Measurements from ENCODE around the gene METTL17.
"Not testable (repeated sequence)": the region's sequence is repeated elsewhere in the genome, so short reads cannot be mapped to it uniquely, and the experiment has no call there.

The METTL17 gene

GRCh38 chr14:20997115-20997514 lies 7.3 kb downstream of the METTL17 start:
- Histone ChIP-seq H3K36me3 (ENCODE audit: control insufficient read depth, insufficient read depth, low read length) (peaks cover 50% of the 10 kb centered on the region), H3K4me3 (ENCODE audit: low read depth, low read length) (no peak overlapping the region), H3K9me3 (ENCODE audit: control insufficient read depth, insufficient read depth, low read length) (no peaks in the 10 kb centered on the region), H3K9ac (ENCODE audit: low read depth, low read length) (no peak overlapping the region), H3K27me3 (ENCODE audit: control insufficient read depth, insufficient read depth, low read length) (no peaks in the 10 kb centered on the region), H3K27ac (ENCODE audit: low read depth, low read length) (no peak overlapping the region), H3K4me1 (ENCODE audit: control insufficient read depth, insufficient read depth, low read length) (peaks cover 8% of the 10 kb centered on the region)

GRCh38 chr14:20997564-20997963 lies 7.8 kb downstream of the METTL17 start:
- Histone ChIP-seq H3K9me3 (ENCODE audit: control insufficient read depth, insufficient read depth, low read length) (no peaks in the 10 kb centered on the region), H3K4me1 (ENCODE audit: control insufficient read depth, insufficient read depth, low read length) (peaks cover 8% of the 10 kb centered on the region), H3K27ac (ENCODE audit: low read depth, low read length) (no peak overlapping the region), H3K36me3 (ENCODE audit: control insufficient read depth, insufficient read depth, low read length) (peaks cover 45% of the 10 kb centered on the region), H3K27me3 (ENCODE audit: control insufficient read depth, insufficient read depth, low read length) (no peaks in the 10 kb centered on the region), H3K9ac (ENCODE audit: low read depth, low read length) (no peak overlapping the region), H3K4me3 (ENCODE audit: low read depth, low read length) (no peak overlapping the region)

GRCh38 chr14:20998139-20998538 lies 8.4 kb downstream of the METTL17 start:
- H3K4me1 ChIP-seq (ENCODE audit: control insufficient read depth, insufficient read depth, low read length) = peaks cover 8% of the 10 kb centered on the region
- no peak overlapping the region for H3K9ac ChIP-seq (ENCODE audit: low read depth, low read length)
- H3K9me3 ChIP-seq (ENCODE audit: control insufficient read depth, insufficient read depth, low read length) = no peaks in the 10 kb centered on the region
- H3K36me3 ChIP-seq (ENCODE audit: control insufficient read depth, insufficient read depth, low read length) = peaks cover 40% of the 10 kb centered on the region
- H3K4me3 ChIP-seq (ENCODE audit: low read depth, low read length) = no peak overlapping the region
- H3K27me3 ChIP-seq (ENCODE audit: control insufficient read depth, insufficient read depth, low read length) = no peaks in the 10 kb centered on the region
- peak overlapping the region; percentile 43 for H3K27ac ChIP-seq (ENCODE audit: low read depth, low read length)

GRCh38 chr14:20998674-20999366 lies 9.0 kb downstream of the METTL17 start, which contains the start of gene SLC39A2:
Gene SLC39A2, plus strand, starts transcription at chr14:20999293. Its CDS starts 154 bp downstream, at chr14:20999447.
- H3K36me3 ChIP-seq (ENCODE audit: control insufficient read depth, insufficient read depth, low read length) = peaks cover 35% of the 10 kb centered on the region
- no peaks in the 10 kb centered on the region for H3K27me3 ChIP-seq (ENCODE audit: control insufficient read depth, insufficient read depth, low read length)
- H3K4me1 ChIP-seq (ENCODE audit: control insufficient read depth, insufficient read depth, low read length) = peaks cover 8% of the 10 kb centered on the region
- H3K9ac ChIP-seq (ENCODE audit: low read depth, low read length) = no peak within 1 kb of the TSS
- H3K4me3 ChIP-seq (ENCODE audit: low read depth, low read length) = no peak within 1 kb of the TSS
- H3K9me3 ChIP-seq (ENCODE audit: control insufficient read depth, insufficient read depth, low read length) = no peaks in the 10 kb centered on the region
- H3K27ac ChIP-seq (ENCODE audit: low read depth, low read length) = peak within 1 kb of the TSS; percentile 43

- Histone ChIP-seq H3K4me1 (ENCODE audit: control insufficient read depth, insufficient read depth, low read length) (peaks cover 8% of the 10 kb centered on the region), H3K27ac (ENCODE audit: low read depth, low read length) (no peak overlapping the region), H3K36me3 (ENCODE audit: control insufficient read depth, insufficient read depth, low read length) (peaks cover 27% of the 10 kb centered on the region), H3K9ac (ENCODE audit: low read depth, low read length) (no peak overlapping the region), H3K4me3 (ENCODE audit: low read depth, low read length) (no peak overlapping the region), H3K27me3 (ENCODE audit: control insufficient read depth, insufficient read depth, low read length) (no peaks in the 10 kb centered on the region), H3K9me3 (ENCODE audit: control insufficient read depth, insufficient read depth, low read length) (no peaks in the 10 kb centered on the region)
Measured at GRCh38 chr14:20999591-20999990, 9.8 kb downstream of the METTL17 start.

GRCh38 chr14:21001218-21001617 lies 11.4 kb downstream of the METTL17 start:
- no peak overlapping the region for H3K4me3 ChIP-seq (ENCODE audit: low read depth, low read length)
- H3K27ac ChIP-seq (ENCODE audit: low read depth, low read length) = no peak overlapping the region
- peaks cover 11% of the 10 kb centered on the region for H3K36me3 ChIP-seq (ENCODE audit: control insufficient read depth, insufficient read depth, low read length)

GRCh38 chr14:21003788-21004346 lies 14.1 kb downstream of the METTL17 start:
- no peak overlapping the region for H3K27ac ChIP-seq (ENCODE audit: low read depth, low read length)
- H3K36me3 ChIP-seq (ENCODE audit: control insufficient read depth, insufficient read depth, low read length) = no peaks in the 10 kb centered on the region
- H3K27me3 ChIP-seq (ENCODE audit: control insufficient read depth, insufficient read depth, low read length) = no peaks in the 10 kb centered on the region
- no peak overlapping the region for H3K9ac ChIP-seq (ENCODE audit: low read depth, low read length)
- no peak overlapping the region for H3K4me3 ChIP-seq (ENCODE audit: low read depth, low read length)
- no peaks in the 10 kb centered on the region for H3K9me3 ChIP-seq (ENCODE audit: control insufficient read depth, insufficient read depth, low read length)
- H3K4me1 ChIP-seq (ENCODE audit: control insufficient read depth, insufficient read depth, low read length) = peaks cover 4% of the 10 kb centered on the region; the same call in 1 of the 2 replicates

More at GRCh38 chr14:21001218-21001617, 11.4 kb downstream of the METTL17 start:
- no peaks in the 10 kb centered on the region for H3K27me3 ChIP-seq (ENCODE audit: control insufficient read depth, insufficient read depth, low read length)
- H3K4me1 ChIP-seq (ENCODE audit: control insufficient read depth, insufficient read depth, low read length) = peaks cover 8% of the 10 kb centered on the region
- H3K9me3 ChIP-seq (ENCODE audit: control insufficient read depth, insufficient read depth, low read length) = no peaks in the 10 kb centered on the region
- no peak overlapping the region for H3K9ac ChIP-seq (ENCODE audit: low read depth, low read length)

- not testable (repeated sequence) for H3K9me3 ChIP-seq (ENCODE audit: control insufficient read depth, insufficient read depth, low read length); H3K36me3 ChIP-seq (ENCODE audit: control insufficient read depth, insufficient read depth, low read length); H3K4me3 ChIP-seq (ENCODE audit: low read depth, low read length); H3K27ac ChIP-seq (ENCODE audit: low read depth, low read length); H3K4me1 ChIP-seq (ENCODE audit: control insufficient read depth, insufficient read depth, low read length); H3K27me3 ChIP-seq (ENCODE audit: control insufficient read depth, insufficient read depth, low read length); H3K9ac ChIP-seq (ENCODE audit: low read depth, low read length)
Measured at GRCh38 chr14:21009721-21010120, 19.9 kb downstream of the METTL17 start.

- Histone ChIP-seq H3K4me1 (ENCODE audit: control insufficient read depth, insufficient read depth, low read length) (peaks cover 10% of the 10 kb centered on the region), H3K36me3 (ENCODE audit: control insufficient read depth, insufficient read depth, low read length) (no peaks in the 10 kb centered on the region), H3K4me3 (ENCODE audit: low read depth, low read length) (no peak overlapping the region), H3K9ac (ENCODE audit: low read depth, low read length) (no peak overlapping the region), H3K27ac (ENCODE audit: low read depth, low read length) (no peak overlapping the region), H3K9me3 (ENCODE audit: control insufficient read depth, insufficient read depth, low read length) (no peaks in the 10 kb centered on the region), H3K27me3 (ENCODE audit: control insufficient read depth, insufficient read depth, low read length) (no peaks in the 10 kb centered on the region)
Measured at GRCh38 chr14:21011136-21011535, 21.4 kb downstream of the METTL17 start.

- Histone ChIP-seq H3K9me3 (ENCODE audit: control insufficient read depth, insufficient read depth, low read length) (no peaks in the 10 kb centered on the region), H3K36me3 (ENCODE audit: control insufficient read depth, insufficient read depth, low read length) (0 out of 2 replicates have a peak, but pooled peaks cover 4% of the 10 kb centered on the region), H3K4me3 (ENCODE audit: low read depth, low read length) (no peak overlapping the region), H3K4me1 (ENCODE audit: control insufficient read depth, insufficient read depth, low read length) (peaks cover 7% of the 10 kb centered on the region), H3K9ac (ENCODE audit: low read depth, low read length) (no peak overlapping the region), H3K27me3 (ENCODE audit: control insufficient read depth, insufficient read depth, low read length) (no peaks in the 10 kb centered on the region), H3K27ac (ENCODE audit: low read depth, low read length) (no peak overlapping the region)
Measured at GRCh38 chr14:21014761-21015190, 25.0 kb downstream of the METTL17 start.

- Histone ChIP-seq H3K9me3 (ENCODE audit: control insufficient read depth, insufficient read depth, low read length) (no peaks in the 10 kb centered on the region), H3K9ac (ENCODE audit: low read depth, low read length) (no peak overlapping the region), H3K27ac (ENCODE audit: low read depth, low read length) (no peak overlapping the region), H3K36me3 (ENCODE audit: control insufficient read depth, insufficient read depth, low read length) (0 out of 2 replicates have a peak, but pooled peaks cover 4% of the 10 kb centered on the region), H3K27me3 (ENCODE audit: control insufficient read depth, insufficient read depth, low read length) (no peaks in the 10 kb centered on the region), H3K4me1 (ENCODE audit: control insufficient read depth, insufficient read depth, low read length) (peaks cover 7% of the 10 kb centered on the region), H3K4me3 (ENCODE audit: low read depth, low read length) (no peak overlapping the region)
Measured at GRCh38 chr14:21015312-21015711, 25.5 kb downstream of the METTL17 start.

Data from HUES48 (cell line).